Measurements from ENCODE around the gene TMOD4. TPM values are rescaled to one million over a fixed set of nuclear protein-coding genes. Genes with fewer than 3 reads are reported as not detected.

TMOD4 gene
- total and polyA plus RNA-seq, 2 experiments from 2014 or later: 1.3 TPM; not detected in 1

GRCh38 chr1:151157067-151157531, 18.7 kb downstream of the TMOD4 start (continued):
- TF ChIP-seq ZNF462 (CRISPR knock-in tag; IDR thresholded peaks at IDR 0.05): no peak
- TF ChIP-seq REST (IDR thresholded peaks at IDR 0.05; ENCODE audit: unreplicated experiment): no peak
- no peak for TF ChIP-seq EZH2phosphoT487 (IDR thresholded peaks at IDR 0.05; ENCODE audit: unreplicated experiment)
- TF ChIP-seq CTCF (conservative IDR thresholded peaks at IDR 0.05; ENCODE audit: low read depth in 2 of 2): no peak
- TF ChIP-seq ZNF114 (CRISPR knock-in tag; IDR thresholded peaks at IDR 0.05): no peak
